ENCODE measurements around the gene ST6GALNAC3.

Gene ST6GALNAC3

DNA sequence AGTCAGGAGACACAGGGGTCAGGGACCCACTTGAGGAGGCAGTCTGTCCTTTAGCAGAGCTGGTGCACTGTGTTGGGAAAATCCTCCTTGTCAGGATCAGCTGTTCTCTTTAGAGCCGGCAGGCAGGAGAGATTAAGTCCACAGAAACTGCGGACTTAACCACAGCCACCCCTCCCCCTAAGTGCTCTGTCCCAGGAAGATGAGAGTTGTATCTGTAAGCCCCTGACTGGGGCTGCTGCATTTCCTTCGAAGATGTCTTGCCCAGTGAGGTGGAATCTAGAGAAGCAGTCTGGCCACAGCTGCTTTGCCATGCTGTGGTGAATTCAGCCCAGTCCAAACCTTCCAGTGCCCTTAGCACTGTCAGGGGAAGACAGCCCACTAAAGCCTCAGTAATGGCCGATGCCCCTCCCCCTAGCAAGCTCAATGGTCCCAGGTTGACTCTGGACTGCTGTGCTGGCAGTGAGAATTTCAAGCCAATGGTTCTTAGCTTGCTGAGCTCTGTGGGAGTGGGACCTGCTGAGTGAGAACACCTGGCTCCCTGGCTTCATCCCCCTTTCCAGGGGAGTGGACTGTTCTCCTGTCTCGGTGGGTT, 172.8 kb downstream of the ST6GALNAC3 start:
- no peak for DNase-seq (ENCODE audit: low read depth)

DNA sequence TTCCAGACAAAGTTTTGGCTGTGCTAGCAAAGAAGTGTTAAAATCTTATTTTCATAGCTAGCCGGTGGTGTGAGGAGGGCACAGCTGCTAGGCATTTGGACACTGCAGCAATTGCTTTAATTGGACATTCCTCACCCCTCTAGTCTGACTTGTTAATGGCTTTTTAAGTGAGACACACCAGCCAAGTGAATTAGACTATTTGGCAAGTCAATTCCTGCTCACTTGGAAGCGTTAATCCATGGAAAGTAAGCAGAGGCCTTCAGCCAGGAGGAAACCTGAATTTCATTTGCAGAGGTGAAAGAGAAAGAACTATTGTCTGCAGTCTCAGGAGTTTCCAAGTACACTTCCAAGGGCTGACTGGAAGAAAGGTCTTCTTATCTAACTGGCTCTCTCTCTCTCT, 175.7 kb downstream of the ST6GALNAC3 start:
- DNase-seq (ENCODE audit: low read depth), result no peak

DNA sequence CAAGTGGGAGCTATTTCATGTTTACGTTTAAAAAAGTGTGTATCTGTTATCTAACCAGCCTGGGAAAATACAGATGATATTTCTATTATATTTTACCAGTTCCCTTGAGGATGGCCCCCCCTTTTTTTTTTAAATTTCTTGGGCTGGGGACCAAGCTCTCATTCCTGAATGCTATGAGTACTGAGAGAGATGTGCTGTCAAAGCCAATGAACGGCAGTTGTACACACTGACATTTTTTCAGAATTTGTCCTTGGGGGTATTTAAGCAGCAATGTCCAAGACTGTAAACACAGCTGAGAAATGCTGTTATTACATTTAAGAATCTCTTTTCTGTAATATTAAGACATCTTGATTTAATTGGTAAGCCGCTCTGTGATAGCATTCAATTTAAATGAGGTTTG, 177.9 kb downstream of the ST6GALNAC3 start:
- no peak for DNase-seq (ENCODE audit: low read depth)

DNA sequence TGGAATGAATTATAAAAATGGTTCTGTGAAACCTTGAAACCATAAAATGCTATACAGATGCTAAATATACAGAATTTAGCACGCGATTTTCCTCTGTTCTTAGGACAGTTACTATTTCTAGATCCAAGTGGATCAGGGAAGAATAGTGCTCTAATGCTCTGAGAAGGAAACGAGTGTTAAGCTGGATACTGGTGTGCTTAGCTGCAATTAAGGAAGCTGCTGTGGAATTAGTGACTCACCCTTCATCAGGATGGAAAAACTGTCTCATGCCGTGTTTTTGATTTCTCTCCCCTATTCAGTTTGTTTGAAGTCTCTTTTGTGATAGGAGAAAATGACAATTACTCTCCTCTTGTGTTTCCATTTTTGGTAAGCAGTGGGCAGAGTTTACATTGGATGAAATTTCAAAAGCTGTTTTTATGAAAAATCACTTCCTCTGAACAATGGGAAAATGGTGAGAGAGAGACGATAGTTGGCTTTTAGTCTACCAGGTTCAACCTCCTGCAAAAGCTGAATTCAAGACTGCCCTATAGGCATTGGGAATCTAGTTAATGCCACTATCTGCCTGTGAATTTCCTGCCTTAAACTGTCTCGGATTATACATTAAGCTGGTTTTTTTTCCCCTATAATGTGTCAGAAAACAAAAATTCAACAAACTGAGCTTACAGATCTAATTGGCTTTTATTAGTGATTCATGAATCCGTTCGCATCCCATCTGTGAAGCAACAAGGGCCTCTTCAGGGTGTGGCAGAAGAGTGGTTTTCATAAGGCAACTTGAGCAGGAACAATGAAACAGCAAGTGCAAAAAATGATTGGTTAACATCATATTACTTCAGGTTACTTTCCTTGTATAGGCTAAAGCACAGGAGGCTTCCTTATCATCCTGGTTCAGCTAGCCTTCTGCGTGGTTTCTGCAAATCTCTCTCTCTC, 179.8 kb downstream of the ST6GALNAC3 start:
- peak; percentile 34 for DNase-seq (ENCODE audit: low read depth)

DNA sequence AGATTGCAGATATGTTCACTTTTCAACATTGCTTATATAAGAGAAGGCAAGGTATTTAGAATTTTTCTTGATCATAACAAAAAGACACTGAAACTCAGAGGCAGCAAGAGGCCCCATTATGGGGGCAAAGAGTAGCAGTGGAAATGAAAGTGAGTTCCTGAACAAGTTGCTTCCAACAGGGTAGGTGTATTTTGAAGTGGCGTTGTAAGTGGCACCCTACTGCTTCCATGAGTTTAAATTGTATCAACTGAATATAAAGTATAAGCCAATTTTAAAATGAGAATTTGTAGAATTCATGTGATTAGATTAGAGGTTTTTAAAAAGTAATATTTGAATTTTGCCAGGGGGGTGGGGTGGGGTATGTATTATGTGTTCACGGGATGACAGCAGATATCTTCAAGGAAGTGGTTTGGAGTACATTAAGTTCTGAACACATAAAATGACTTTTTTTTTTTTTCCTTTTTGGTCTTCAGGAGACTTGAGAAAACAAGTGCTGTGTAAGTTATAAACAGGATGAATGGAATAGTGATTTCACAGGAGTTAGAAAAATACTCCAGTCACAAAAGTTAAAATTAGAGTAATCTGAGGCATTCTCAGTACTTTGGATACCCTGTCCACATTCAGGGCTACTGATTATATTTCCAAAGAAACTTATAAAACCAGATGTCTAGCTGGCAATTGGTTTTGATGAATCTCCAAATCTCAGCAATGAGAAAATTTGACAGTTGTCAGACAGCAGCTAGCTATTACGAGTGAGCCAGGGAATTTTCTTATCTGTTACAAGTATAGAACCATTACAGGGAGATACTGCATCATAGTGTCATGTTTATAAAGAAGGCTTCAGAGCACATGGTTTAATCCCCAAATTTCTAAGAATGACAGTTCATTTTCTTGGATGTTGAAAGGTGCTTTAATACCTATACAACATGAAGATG, 182.0 kb downstream of the ST6GALNAC3 start:
- no peak for DNase-seq (ENCODE audit: low read depth)

DNA sequence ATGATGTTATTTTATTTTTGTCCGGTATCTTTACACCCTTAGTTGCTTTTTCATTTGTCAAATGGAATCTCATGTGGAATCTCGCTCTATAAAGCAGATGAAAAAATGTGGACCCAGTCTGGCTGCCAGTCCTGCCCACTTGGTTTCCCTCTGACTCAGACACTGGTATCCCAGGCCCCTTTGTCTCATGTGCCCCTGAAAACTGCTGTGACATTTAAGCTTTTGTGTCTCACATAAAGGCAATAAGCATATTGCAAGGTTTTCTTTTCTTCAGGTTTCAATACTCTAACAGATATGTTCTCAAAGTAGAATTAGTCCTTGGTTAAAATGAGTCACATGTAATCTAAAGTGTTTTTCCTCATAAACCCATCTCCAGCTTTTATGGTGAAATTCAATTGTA, 183.3 kb downstream of the ST6GALNAC3 start:
- no peak for DNase-seq (ENCODE audit: low read depth)

DNA sequence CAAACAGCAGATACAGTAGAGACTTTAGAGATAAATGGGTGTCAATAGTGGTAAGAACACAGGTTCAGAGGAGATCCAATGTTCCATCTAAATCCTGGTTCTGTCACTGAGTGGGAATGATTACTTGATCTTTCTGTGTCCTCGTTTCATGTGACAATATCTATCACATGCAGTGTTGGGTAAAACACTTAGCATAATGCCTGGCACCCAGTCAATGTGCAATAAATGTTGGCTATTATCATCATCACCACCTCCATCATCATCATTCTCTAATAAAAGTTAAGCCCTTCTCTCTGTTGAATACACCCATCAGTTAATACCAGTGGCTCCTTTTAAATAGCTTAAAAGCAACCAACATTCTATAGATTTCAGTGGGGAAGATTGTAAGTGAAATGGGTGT, 184.7 kb downstream of the ST6GALNAC3 start:
- no peak for DNase-seq (ENCODE audit: low read depth)

DNA sequence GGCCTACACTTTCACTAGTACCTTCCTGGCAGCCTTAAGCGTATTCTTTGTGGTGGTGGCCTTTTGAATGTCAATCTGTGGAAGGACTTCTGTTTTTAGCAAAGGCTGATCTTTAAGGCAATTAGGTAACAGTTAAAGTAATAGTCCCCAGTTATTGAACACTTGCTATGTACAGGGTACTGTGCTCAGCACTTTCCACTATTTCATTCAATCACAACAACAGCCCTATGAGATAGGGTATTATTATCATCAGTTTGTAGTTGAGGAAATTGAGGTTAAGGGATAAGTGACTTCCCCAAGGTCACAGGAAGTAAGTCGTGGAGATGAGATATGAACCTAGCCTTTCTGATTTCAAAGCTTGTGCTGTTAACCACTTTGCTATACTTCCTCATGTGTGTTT, 185.7 kb downstream of the ST6GALNAC3 start:
- DNase-seq (ENCODE audit: low read depth), result no peak

DNA sequence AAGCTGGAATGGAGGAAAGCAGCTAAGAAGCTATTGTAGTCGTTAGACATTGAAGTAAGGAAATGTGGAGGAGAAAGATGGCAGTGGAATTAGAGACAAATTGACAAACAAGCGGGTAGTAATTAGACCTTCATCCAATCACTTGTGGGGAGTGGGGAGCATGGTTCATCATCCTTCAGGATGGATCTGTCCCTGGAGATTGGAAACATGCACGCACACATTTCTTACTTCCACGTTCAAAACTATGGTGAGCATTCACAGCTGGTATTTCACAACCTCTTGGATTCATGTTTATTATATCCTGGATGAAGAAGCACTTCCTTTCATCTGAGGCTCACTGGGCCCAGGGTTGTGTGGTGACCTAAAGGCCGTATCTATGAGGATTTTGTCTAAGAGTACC, 188.1 kb downstream of the ST6GALNAC3 start:
- DNase-seq (ENCODE audit: low read depth), result no peak

DNA sequence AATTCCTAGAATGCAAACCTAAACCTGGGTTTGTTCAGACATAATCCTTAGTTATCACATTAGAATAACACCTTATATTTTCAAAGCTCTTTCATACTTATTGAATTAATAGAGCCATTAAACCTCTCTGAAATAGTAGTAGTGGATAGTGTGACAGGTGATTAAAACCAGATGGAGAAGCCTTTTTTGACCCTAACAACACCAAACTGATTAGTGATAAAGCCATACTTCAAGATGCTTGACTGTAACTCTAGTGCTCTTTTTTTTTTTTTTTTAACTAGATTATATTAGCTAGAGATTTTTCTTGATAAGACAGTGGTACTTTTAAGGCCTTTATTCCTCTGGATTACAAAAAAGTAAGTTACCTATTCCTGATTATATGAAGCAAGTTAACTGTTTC, 190.1 kb downstream of the ST6GALNAC3 start:
- DNase-seq (ENCODE audit: low read depth), result no peak

DNA sequence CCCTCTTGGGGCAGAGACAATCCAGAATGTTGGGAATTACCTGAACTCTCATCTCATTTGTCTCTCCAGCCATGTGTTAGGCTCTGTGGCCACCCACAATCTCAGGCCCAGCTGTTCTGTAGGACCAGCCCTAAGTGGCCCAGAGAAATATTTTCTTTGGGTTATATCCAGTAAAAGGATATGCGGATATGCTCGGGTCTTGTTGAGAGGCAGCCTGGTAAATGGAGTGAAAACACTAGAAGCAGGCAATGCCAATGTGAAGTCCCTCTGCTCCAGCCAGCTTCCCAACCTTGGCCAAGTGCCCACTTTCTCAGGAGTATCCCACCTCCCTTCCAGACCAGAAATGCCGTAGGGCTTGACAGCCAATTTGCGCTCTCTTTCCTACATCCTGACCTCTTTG, 192.2 kb downstream of the ST6GALNAC3 start:
- no peak for DNase-seq (ENCODE audit: low read depth)

DNA sequence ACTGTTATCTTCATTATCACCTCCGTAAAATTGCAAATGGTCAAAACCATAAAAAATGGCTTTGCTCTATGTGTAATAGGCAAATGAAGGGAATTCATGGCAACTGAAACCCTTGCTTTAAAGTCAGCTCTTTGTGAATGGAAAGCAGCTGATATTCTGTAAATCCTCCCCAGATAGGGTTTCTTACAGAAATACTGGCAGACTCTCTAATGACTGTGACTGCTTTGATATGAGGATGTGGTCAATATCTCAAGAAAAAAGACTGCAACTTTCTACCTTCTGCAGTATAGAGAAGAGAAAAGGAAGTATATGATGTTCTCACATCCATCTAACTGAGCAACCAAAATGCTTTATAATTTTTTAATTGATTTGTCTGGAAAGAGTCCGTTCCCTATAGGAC, 193.1 kb downstream of the ST6GALNAC3 start:
- DNase-seq (ENCODE audit: low read depth), result no peak

DNA sequence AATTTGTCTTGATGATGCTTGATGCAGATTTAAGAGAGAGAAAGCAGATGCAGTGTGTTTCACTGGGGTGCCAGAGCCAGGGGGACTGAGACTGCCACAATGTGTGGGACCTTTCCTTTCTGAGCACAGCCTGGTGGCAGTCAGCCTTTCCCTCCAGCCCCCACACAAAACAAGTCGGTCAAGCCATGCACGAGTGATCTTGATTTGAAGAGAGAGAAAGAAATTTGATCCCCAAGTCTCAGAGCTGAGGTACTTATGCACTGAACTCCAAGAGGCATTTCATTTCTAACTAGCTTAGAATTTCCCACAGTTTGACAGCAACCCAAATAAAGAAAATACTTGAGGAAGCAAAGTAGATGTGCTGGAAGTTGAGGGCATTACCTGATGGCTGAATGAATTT, 193.8 kb downstream of the ST6GALNAC3 start:
- DNase-seq (ENCODE audit: low read depth), result no peak

DNA sequence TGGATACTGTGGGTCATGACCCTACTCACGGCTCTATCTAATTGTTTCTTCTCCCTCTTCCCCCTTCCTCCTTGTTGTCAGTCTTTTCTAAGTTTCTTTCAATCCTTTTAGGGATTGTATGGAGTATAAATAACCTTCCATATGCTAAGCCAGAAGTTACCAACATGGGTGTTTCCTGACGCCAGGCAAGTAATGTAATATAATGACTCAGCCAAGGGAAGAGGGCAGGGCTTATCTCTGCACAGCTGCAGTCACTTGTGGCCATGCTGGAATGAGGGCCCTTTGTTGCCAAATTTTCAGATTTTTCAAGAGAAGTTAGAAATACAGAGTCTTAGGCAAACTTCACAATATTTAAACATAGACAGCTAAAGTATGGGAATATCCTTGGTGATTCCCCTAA, 194.6 kb downstream of the ST6GALNAC3 start:
- no peak for DNase-seq (ENCODE audit: low read depth)

DNA sequence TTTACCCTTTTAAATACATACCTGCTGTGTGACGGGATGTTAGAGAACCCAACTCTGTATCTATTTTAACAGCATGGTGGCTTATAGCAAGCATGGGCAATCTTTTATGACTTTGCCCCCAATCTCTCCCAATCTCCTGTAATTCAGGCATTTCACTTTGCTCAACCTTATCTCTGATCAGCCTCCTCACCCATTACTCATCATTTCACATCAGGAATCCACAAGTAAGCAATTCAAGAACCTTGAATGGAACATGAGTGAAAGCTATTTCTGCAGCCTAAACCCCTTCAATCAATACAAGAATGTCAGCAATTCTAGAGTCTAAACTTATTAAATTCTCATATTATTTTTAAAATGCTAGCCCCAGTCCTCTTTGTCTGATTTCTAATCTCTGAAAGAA, 199.8 kb downstream of the ST6GALNAC3 start:
- no peak for DNase-seq (ENCODE audit: low read depth)

DNA sequence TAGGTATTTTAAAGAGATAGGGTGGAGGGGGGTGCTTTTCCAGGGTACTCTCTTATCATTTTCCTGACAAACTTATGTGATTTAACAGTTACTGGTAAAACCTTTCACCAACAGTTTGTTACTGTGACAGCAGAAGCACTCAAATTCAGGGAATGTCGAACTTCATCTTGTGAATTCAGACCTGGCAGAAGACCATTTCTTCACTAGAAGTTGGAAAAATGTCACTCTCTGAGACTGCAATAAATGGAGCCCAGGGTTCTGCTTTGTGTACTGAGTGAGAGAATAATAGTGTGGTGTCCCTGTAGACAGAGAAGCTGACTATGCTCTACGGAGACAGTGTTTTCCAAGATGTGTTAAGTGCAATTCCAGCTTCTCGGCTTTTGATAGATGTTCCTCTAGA, 200.2 kb downstream of the ST6GALNAC3 start:
- DNase-seq (ENCODE audit: low read depth), result no peak

DNA sequence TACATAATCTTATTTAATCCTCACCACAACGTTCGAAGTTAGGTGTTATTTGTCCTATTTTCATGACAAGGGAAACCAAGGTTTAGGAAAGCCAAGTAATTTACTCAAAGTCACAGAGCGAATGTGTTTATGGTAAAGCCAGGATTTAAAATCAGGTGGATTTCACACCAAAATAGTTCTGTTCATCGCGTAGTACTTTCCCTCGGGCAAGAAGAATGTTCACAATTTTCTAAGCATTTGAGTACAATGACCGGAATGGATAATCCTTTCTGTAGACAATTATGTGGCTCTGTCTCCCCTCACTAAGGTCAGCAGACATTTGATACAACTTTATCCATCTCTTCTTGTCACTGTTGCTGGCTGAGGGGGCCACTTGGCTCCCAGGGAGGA, 204.2 kb downstream of the ST6GALNAC3 start:
- no peak for DNase-seq (ENCODE audit: low read depth)

DNA sequence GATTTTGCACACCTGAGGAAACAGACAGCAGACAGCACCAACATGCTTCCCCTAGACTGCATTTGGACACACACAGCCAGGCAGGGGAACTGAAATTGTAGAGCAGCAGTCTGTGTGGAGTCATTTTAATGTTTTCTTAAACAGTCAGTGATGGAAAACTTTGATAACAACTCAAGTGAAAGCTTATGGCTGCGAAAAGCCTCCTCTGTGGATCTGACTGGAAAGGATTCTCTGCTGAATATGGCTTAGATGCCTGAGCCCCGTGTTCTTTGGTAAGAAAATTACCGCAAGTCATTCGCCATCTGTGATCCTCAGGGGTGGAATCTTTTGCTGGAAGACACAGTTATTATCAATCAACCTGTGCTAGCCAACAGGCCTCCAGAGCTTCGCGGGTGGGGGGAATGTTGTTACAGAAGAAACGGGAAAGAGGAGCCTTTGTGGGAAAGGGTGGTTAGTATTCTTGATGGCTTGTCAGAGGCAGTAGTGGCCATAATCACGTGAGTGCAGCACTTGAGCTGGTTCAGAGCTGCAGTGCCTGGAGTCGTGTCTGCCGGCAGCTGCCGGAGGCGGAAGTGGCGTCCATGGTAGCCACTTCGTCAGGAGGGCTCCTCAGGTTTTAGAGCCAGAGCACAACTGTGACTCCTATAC, 204.7 kb downstream of the ST6GALNAC3 start:
- no peak for DNase-seq (ENCODE audit: low read depth)

DNA sequence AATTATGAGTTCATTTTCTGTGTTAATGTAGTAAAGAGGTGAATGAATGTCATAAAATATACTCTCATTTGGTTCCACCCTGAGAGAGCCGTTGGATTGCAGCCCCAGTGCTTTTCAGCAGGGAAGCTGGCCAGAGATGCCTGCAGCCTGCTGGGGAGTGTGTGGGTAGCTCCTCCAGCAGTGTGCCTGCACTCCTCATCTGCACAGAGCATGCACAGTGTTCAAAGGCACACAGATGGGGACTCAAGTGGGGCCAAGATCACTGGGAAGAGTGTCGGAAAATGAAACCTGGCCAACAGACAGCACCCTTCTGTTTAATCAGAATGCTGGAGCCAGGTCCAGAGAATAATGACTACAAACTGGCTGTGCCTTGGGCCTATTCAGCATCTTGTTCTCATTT, 206.8 kb downstream of the ST6GALNAC3 start:
- DNase-seq (ENCODE audit: low read depth), result no peak

DNA sequence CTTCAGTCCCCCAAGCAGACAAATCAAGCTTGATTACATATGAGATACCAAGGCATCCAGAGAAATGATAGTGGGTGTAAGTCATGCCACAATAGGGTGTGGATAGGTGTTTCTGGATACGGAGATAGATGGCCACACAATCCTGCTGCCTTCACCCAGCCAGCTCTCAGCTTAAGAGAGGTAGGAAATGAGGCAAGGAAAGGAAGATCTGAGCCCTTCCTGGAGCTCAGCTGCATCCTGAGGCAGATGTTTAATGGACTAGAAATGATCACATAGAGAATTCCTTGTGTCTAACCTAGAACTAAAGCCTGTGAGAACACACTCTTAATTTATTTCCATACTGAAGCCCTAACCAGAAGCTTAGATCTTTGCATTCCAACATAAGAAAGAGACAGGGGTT, 210.3 kb downstream of the ST6GALNAC3 start:
- no peak for DNase-seq (ENCODE audit: low read depth)

DNA sequence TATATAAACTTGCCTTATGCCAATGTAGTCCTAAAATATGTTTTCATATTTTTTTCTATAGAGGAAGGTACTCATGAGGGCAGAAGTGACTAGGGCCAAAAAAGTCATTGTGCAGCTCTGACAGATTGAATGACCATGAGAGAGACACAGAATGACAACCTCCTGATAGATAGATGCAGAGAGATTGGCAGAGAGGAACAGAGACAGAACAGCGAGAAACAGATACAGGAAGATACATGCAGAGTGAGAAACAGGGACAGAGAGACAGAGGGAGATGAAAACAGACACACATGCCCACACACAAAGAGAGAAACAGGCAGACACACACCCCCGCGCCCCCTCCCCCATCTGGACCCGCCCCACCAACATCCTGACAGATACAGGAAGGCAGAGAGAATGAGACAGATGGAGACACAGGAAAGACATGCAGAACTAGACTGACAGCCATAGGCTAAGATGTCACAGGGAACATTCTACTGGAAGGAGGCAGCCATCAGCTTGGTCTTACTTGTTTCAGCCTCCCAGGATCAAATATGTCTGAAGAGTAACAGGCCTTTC, 211.1 kb downstream of the ST6GALNAC3 start:
- peak; percentile 31 for DNase-seq (ENCODE audit: low read depth)

DNA sequence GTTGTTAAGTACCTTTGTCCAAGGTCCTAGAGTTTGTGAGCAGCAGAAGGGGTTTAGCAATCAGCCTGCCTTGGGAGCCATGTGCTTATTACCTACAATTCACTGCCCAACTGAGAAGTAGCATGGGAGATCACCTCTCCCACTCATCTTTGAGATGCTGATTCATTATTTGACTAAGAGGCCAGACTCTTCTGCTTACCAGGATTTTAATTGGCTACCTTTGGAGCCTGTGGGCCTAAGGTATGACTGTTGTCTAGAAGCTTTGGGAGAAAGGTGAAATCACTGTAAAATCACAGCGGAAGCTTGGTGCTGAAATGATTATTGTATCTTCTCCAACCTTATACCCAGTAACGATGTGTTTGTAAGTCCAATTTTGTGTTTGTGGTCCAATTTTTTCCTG, 213.4 kb downstream of the ST6GALNAC3 start:
- no peak for DNase-seq (ENCODE audit: low read depth)

Measured in stimulated activated CD4-positive, alpha-beta T cell treated with anti-CD3 and anti-CD28 coated beads, Interleukin-2, amount 100 ng/mL, for 4 hours (primary cell).